Natural killer cell treated with Interleukin-12 subunit alpha and Interleukin-12 subunit beta and Interleukin-15 and Interleukin-18, amount 100 ng/mL, for 72 hours (primary cell): Measurements from ENCODE around the gene UNKL. TPM values are rescaled to one million over a fixed set of nuclear protein-coding genes. Genes with fewer than 3 reads are reported as not detected.
A peak's percentile ranks its signal among the peaks of the same experiment; 100 is the strongest.

Experiments
- ATAC-seq, 2 donors: fragments of 150-1000 bp; cut with Tn5 transposase in 1 of 2; sonication (Bioruptor Pico), chemical (Tn5 transposase) in 1 of 2; 2 replicates each; pipeline ENCODE4 v1.10.0; 2021
- DNase-seq: peaks from one replicate; pipeline ENCODE4 v3.0.0; 2022; ENCODE audit warnings: low spot score
- H3K27ac Mint-ChIP-seq, 2 donors: 1 replicate in 1 of 2; 2 replicates in 1 of 2; pipeline ENCODE4 v1.8.0; 2022; ENCODE audit warnings: mixed read lengths in 2 of 2, mild to moderate bottlenecking in 1 of 2, moderate library complexity in 1 of 2
- H3K27me3 Mint-ChIP-seq, 2 donors: 1 replicate in 1 of 2; 2 replicates in 1 of 2; pipeline ENCODE4 v1.8.0; 2022; ENCODE audit warnings: mixed read lengths in 2 of 2
- H3K36me3 Mint-ChIP-seq: one replicate; pipeline ENCODE4 v1.8.0; 2022; ENCODE audit warnings: mixed read lengths
- H3K4me1 Mint-ChIP-seq, 2 donors: 1 replicate in 1 of 2; 2 replicates in 1 of 2; pipeline ENCODE4 v1.8.0; 2022; ENCODE audit warnings: low read depth in 2 of 2, mixed read lengths in 2 of 2, mild to moderate bottlenecking in 1 of 2
- H3K4me3 Mint-ChIP-seq: one replicate; pipeline ENCODE4 v1.8.0; 2022; ENCODE audit warnings: mixed read lengths
- H3K9me3 Mint-ChIP-seq: 2 replicates; pipeline ENCODE4 v1.8.0; 2022; ENCODE audit warnings: mixed read lengths
- total RNA-seq, 2 donors: library from RNA; stranded (reverse); gene quantifications; one replicate each; pipeline ENCODE4 v1.2.3, GENCODE V29; 2022

The UNKL gene
- total RNA-seq, 2 donors from 2014 or later: 25.4 to 72.1 TPM

GRCh38 chr16:1347286-1347855, 67.1 kb downstream of the UNKL start:
- no peak overlapping the region for H3K4me3 Mint-ChIP-seq
- ATAC-seq: no peak

GRCh38 chr16:1346422-1347285, 67.8 kb downstream of the UNKL start:
- Mint-ChIP-seq H3K27ac (no peak overlapping the region), H3K4me1 (peaks cover 15 to 18% of the 10 kb centered on the region in 2 donors), H3K36me3 (no peaks in the 10 kb centered on the region), H3K4me3 (no peak overlapping the region), H3K27me3 (no peaks in the 10 kb centered on the region), H3K9me3 (no peaks in the 10 kb centered on the region)
- DNase-seq (no peak), ATAC-seq (no peak)

More at GRCh38 chr16:1347286-1347855, 67.1 kb downstream of the UNKL start:
- DNase-seq: no peak
- no peaks in the 10 kb centered on the region for H3K36me3 Mint-ChIP-seq
- no peaks in the 10 kb centered on the region for H3K27me3 Mint-ChIP-seq
- no peak overlapping the region for H3K27ac Mint-ChIP-seq
- H3K4me1 Mint-ChIP-seq: peaks cover 17 to 22% of the 10 kb centered on the region in 2 donors
- no peaks in the 10 kb centered on the region for H3K9me3 Mint-ChIP-seq

GRCh38 chr16:1345651-1346421, 68.7 kb downstream of the UNKL start:
- no peak overlapping the region for H3K4me3 Mint-ChIP-seq
- H3K9me3 Mint-ChIP-seq: no peaks in the 10 kb centered on the region
- H3K27me3 Mint-ChIP-seq: no peaks in the 10 kb centered on the region
- H3K4me1 Mint-ChIP-seq: peaks cover 15 to 18% of the 10 kb centered on the region in 2 donors
- DNase-seq (no peak), ATAC-seq (no peak)
- H3K36me3 Mint-ChIP-seq: no peaks in the 10 kb centered on the region
- no peak overlapping the region for H3K27ac Mint-ChIP-seq

- Mint-ChIP-seq H3K27me3 (no peaks in the 10 kb centered on the region), H3K9me3 (no peaks in the 10 kb centered on the region), H3K4me3 (no peak overlapping the region), H3K27ac (no peak overlapping the region), H3K36me3 (no peaks in the 10 kb centered on the region), H3K4me1 (peaks cover 9 to 10% of the 10 kb centered on the region in 2 donors)
- DNase-seq (no peak), ATAC-seq (no peak)
These were observed 69.4 kb downstream of the UNKL start for GRCh38 chr16:1345087-1345486.

GRCh38 chr16:1344499-1344898, 70.0 kb downstream of the UNKL start:
- DNase-seq (no peak), ATAC-seq (no peak)
- no peaks in the 10 kb centered on the region for H3K27me3 Mint-ChIP-seq
- peaks cover 9 to 10% of the 10 kb centered on the region in 2 donors for H3K4me1 Mint-ChIP-seq
- no peak overlapping the region for H3K4me3 Mint-ChIP-seq
- no peaks in the 10 kb centered on the region for H3K9me3 Mint-ChIP-seq
- no peaks in the 10 kb centered on the region for H3K36me3 Mint-ChIP-seq
- H3K27ac Mint-ChIP-seq: no peak overlapping the region

GRCh38 chr16:1343428-1344242, 70.9 kb downstream of the UNKL start:
- Mint-ChIP-seq H3K9me3 (no peaks in the 10 kb centered on the region), H3K4me3 (peak overlapping the region; percentile 61), H3K36me3 (no peaks in the 10 kb centered on the region), H3K4me1 (peaks cover 9 to 10% of the 10 kb centered on the region in 2 donors), H3K27ac (peak overlapping the region; percentile 17 to 62), H3K27me3 (no peaks in the 10 kb centered on the region)
- no peak for ATAC-seq
- DNase-seq: no peak

GRCh38 chr16:1342526-1343427, 71.7 kb downstream of the UNKL start:
- Mint-ChIP-seq H3K4me1 (peaks cover 9 to 10% of the 10 kb centered on the region in 2 donors), H3K36me3 (no peaks in the 10 kb centered on the region), H3K9me3 (no peaks in the 10 kb centered on the region), H3K27me3 (no peaks in the 10 kb centered on the region), H3K27ac (peak overlapping the region; percentile 17 to 62), H3K4me3 (peak overlapping the region; percentile 61)
- DNase-seq: peak; percentile 93
- peak; percentile 94 to 96 for ATAC-seq

GRCh38 chr16:1341495-1342420, 72.7 kb downstream of the UNKL start:
- Mint-ChIP-seq H3K36me3 (no peaks in the 10 kb centered on the region), H3K4me1 (peaks cover 9 to 10% of the 10 kb centered on the region in 2 donors), H3K9me3 (no peaks in the 10 kb centered on the region), H3K4me3 (peak overlapping the region; percentile 61), H3K27ac (no peak overlapping the region), H3K27me3 (no peaks in the 10 kb centered on the region)
- no peak for ATAC-seq
- DNase-seq: no peak

- no peak for DNase-seq
- peaks cover 9 to 10% of the 10 kb centered on the region in 2 donors for H3K4me1 Mint-ChIP-seq
- H3K9me3 Mint-ChIP-seq: no peaks in the 10 kb centered on the region
- no peak overlapping the region for H3K4me3 Mint-ChIP-seq
- no peaks in the 10 kb centered on the region for H3K27me3 Mint-ChIP-seq
- ATAC-seq: no peak
- no peaks in the 10 kb centered on the region for H3K36me3 Mint-ChIP-seq
- no peak overlapping the region for H3K27ac Mint-ChIP-seq
These were observed 73.6 kb downstream of the UNKL start for GRCh38 chr16:1340730-1341494.

- Mint-ChIP-seq H3K4me1 (peaks cover 9 to 10% of the 10 kb centered on the region in 2 donors), H3K27me3 (peaks cover 0 to 2% of the 10 kb centered on the region in 2 donors), H3K36me3 (no peaks in the 10 kb centered on the region), H3K27ac (no peak overlapping the region), H3K4me3 (no peak overlapping the region), H3K9me3 (no peaks in the 10 kb centered on the region)
- no peak for DNase-seq
- no peak for ATAC-seq
These were observed 75.4 kb downstream of the UNKL start for GRCh38 chr16:1338855-1339675.
